Heart left ventricle (tissue), 16 donors: Measurements from ENCODE around the gene CLDN4. TPM values are rescaled to one million over a fixed set of nuclear protein-coding genes. Genes with fewer than 3 reads are reported as not detected.

Experiments
- ATAC-seq, 4 donors: fragments of 200-7000 bp; cut with Tn5 transposase; one replicate each; pipeline ENCODE4 v1.9.1; 2020 to 2022; ENCODE audit warnings: moderate library complexity in 4 of 4, mild to moderate bottlenecking in 3 of 4, moderate number of reproducible peaks in 1 of 4
- DNase-seq, 5 donors: peaks; one replicate each; pipeline ENCODE4 v3.0.0-alpha.2; 2020
- H3K27ac ChIP-seq, 12 donors: fragments of 200-600 bp; sonication (generic) in 4 of 12; one replicate each; pipeline versions ENCODE4 v1.5.0 to v1.8.0; 2016 to 2022; ENCODE audit warnings: mild to moderate bottlenecking in 2 of 12
- H3K27me3 ChIP-seq, 9 donors: fragments of 200-600 bp; sonication (generic) in 2 of 9; one replicate each; pipeline versions ENCODE4 v1.5.1 to v1.8.0; 2016 to 2022; ENCODE audit warnings: mild to moderate bottlenecking in 3 of 9
- H3K36me3 ChIP-seq, 9 donors: fragments of 200-600 bp; sonication (generic) in 2 of 9; one replicate each; pipeline versions ENCODE4 v1.5.0 to v1.8.0; 2018 to 2022; ENCODE audit warnings: mild to moderate bottlenecking in 2 of 9
- H3K4me1 ChIP-seq, 12 donors: fragments of 200-600 bp; sonication (generic) in 4 of 12; one replicate each; pipeline versions ENCODE4 v1.5.0 to v1.8.0; 2016 to 2022; ENCODE audit warnings: mild to moderate bottlenecking in 3 of 12
- H3K4me3 ChIP-seq, 12 donors: fragments of 200-600 bp; sonication (generic) in 4 of 12; one replicate each; pipeline versions ENCODE4 v1.5.0 to v1.8.0; 2017 to 2022; ENCODE audit warnings: mild to moderate bottlenecking in 9 of 12, moderate library complexity in 4 of 12
- H3K9me3 ChIP-seq, 12 donors: fragments of 200-600 bp; sonication (generic) in 4 of 12; one replicate each; pipeline versions ENCODE4 v1.5.0 to v1.8.0; 2016 to 2022; ENCODE audit warnings: mild to moderate bottlenecking in 1 of 12
- POLR2A ChIP-seq, 2 donors: fragments of 450-650 bp; IDR thresholded peaks; one replicate each; pipeline ENCODE4 v1.6.1; 2017; ENCODE audit warnings: antibody characterized with exemption in 2 of 2, mild to moderate bottlenecking in 2 of 2, moderate library complexity in 2 of 2
- WGBS, 4 donors: extraction: QIAGEN DNeasy Blood & Tissue Kit in 2 of 4; methylation state at CpG; one replicate each; pipeline versions ENCODE4 v1.1.5 to v1.1.7; 2013 to 2018; 5-methylcytosine and 5-hydroxymethylcytosine counted together
- intact Hi-C, 10 donors: fragments of 100-400 bp; cut with DNase I; formaldehyde crosslinking; loops; one replicate each; pipeline versions ENCODE4 v1.11.1 to v1.14.2; 2022
- polyA plus RNA-seq, 2 donors: library from polyadenylated mRNA; stranded (reverse); fragments of 200-250 nt; gene quantifications; one replicate each; pipeline ENCODE4 v1.2.3, GENCODE V29; 2013
- total RNA-seq, 9 donors: library from RNA; depleted of rRNA in 2 of 9; stranded (reverse); fragments of >200 nt in 2 of 9; fragmentation: NEBNext Ultra II Directional in 3 of 9; extraction: Animal tissue kit (Norgen Biotek cat#: 25700) in 3 of 9; gene quantifications; one replicate each; pipeline versions ENCODE4 v1.1.0 to v1.2.4, GENCODE V29; 2016 to 2023
- TF ChIP-seq, protein P1 (sequence below), 12 donors: fragments of 200-600 bp; sonication (generic) in 4 of 12; IDR thresholded peaks; one replicate each; pipeline versions ENCODE4 v1.5.0 to v1.8.0; 2018 to 2022; ENCODE audit warnings: antibody characterized with exemption in 12 of 12, mild to moderate bottlenecking in 5 of 12
- donor health status: ischemic (EF 13 %, LVEDD 7.1; RV severe dilation, severe dysfunction).
- donor health status: healthy with polysubstance abuse.
- donor health status: DM: no; HTN: yes; CAD: no.
- donor health status: DM: no; HTN: no; CAD: no.
- donor health status: ischemic (EF 25% LVEDD 6.9; RV normal size, moderate dysfunction).
- donor health status: ischemic (EF 25% LVEDD 5.7; RV mildly dilated, moderate dysfunction).
- donor health status: healthy.
- donor health status: DM: yes; HTN: yes; CAD: no.
- donor health status: ischemic (EF 35%, LVEDD 5.7; RV mildly dilated, moderate dysfunction).
- donor health status: nonischemic (EF 11% LVEDD 7.7; RV severe dilation, severe dysfunction).
- donor health status: DM: yes; HTN: yes; CAD: no.
- donor health status: PGD.
- donor health status: ischemic (EF 29% LVEDD 5.4; RV normal size, mild dysfunction).
- donor health status: nonischemic (EF 23%, LVEDD 6.1; RV moderate dilation, normal function).

The CLDN4 gene
- total and polyA plus RNA-seq, 11 donors, result 0.11 to 0.12 TPM; not detected in 9

DNA sequence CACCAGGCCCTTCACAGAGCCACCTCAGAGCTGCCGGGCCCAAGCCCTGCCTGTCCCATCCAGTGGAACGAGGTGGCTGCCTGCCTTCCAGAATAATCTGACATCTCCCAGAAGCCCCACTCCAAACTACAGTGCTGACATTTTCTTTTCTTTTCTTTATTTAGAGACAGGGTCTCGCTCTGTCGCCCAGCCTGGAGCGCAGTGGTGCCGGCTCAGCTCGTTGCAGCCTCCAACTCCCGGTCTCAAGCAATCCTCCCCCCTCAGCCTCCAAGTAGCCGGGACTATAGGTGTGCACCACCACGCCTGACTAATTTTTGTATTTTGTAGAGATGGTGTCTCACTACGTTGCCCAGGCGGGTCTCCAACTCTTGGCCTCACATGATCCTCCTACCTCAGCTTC lies 30.5 kb downstream of the CLDN4 start:
- Histone ChIP-seq H3K27me3 (peaks cover 0 to 7% (median 0%) of the 10 kb centered on the region in 9 donors), H3K9me3 (no peaks in the 10 kb centered on the region), H3K36me3 (no peaks in the 10 kb centered on the region), H3K4me1 (no peaks in the 10 kb centered on the region), H3K4me3 (no peak overlapping the region), H3K27ac (no peak overlapping the region)
- DNase-seq (no peak), ATAC-seq (no peak)
- no peak for TF ChIP-seq POLR2A (IDR thresholded peaks at IDR 0.05)
- TF ChIP-seq, protein P1, sequence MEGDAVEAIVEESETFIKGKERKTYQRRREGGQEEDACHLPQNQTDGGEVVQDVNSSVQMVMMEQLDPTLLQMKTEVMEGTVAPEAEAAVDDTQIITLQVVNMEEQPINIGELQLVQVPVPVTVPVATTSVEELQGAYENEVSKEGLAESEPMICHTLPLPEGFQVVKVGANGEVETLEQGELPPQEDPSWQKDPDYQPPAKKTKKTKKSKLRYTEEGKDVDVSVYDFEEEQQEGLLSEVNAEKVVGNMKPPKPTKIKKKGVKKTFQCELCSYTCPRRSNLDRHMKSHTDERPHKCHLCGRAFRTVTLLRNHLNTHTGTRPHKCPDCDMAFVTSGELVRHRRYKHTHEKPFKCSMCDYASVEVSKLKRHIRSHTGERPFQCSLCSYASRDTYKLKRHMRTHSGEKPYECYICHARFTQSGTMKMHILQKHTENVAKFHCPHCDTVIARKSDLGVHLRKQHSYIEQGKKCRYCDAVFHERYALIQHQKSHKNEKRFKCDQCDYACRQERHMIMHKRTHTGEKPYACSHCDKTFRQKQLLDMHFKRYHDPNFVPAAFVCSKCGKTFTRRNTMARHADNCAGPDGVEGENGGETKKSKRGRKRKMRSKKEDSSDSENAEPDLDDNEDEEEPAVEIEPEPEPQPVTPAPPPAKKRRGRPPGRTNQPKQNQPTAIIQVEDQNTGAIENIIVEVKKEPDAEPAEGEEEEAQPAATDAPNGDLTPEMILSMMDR (IDR thresholded peaks at IDR 0.05), result no peak
- 89 to 95% (median 93%) methylated on average over 11 to 12 of the region's 12 CpGs for WGBS, 4 donors
- intact Hi-C loops, result loop anchor here in 9 of 10 donors (10.0 kb wide), 5 partner anchors 113 to 543 kb away; no protein-coding TSS in a partner anchor

DNA sequence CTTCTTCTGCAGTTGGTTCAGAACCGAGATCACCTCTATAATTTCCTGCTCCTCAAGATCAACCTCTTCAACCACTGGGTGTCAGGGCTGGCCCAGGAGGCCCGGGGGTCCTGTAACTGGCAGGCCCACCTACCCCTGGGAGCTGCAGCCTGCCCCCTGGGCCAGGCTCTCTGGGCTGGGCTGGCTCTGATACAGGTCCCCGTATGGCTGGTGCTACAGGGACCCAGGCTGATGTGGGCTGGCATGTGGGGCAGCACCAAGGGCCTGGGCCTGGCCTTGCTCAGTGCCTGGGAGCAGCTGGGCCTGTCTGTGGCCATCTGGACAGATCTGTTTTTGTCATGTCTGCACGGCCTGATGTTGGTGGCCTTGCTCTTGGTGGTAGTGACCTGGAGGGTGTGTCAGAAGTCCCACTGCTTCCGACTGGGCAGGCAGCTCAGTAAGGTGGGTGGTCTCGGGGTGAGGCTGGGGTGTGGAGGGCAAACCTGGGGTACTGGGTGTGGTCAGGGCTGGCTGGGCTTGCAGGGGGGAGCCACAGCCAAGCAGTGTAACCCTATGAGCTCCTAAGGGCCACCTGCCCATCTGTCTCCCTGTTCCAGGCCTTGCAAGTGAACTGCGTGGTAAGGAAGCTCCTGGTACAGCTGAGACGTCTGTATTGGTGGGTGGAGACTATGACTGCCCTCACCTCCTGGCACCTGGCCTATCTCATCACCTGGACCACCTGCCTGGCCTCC lies 34.4 kb downstream of the CLDN4 start:
- Histone ChIP-seq H3K4me3 (no peak overlapping the region), H3K9me3 (no peaks in the 10 kb centered on the region), H3K36me3 (no peaks in the 10 kb centered on the region), H3K4me1 (peaks cover 0 to 12% (median 4%) of the 10 kb centered on the region in 12 donors), H3K27me3 (no peaks in the 10 kb centered on the region), H3K27ac (no peak overlapping the region)
- TF ChIP-seq POLR2A (IDR thresholded peaks at IDR 0.05), result no peak
- TF ChIP-seq, protein P1 (IDR thresholded peaks at IDR 0.05), result no peak
- intact Hi-C loops, result loop anchor here in 9 of 10 donors (5.0 to 10.0 kb wide), 9 partner anchors 110 to 540 kb away; partner anchors contain the start of gene ELN (in 3 of the 9)
- 78 to 84% (median 83%) methylated on average over 6 to 8 of the region's 8 CpGs for WGBS, 4 donors
- no peak for ATAC-seq
- DNase-seq, result no peak

DNA sequence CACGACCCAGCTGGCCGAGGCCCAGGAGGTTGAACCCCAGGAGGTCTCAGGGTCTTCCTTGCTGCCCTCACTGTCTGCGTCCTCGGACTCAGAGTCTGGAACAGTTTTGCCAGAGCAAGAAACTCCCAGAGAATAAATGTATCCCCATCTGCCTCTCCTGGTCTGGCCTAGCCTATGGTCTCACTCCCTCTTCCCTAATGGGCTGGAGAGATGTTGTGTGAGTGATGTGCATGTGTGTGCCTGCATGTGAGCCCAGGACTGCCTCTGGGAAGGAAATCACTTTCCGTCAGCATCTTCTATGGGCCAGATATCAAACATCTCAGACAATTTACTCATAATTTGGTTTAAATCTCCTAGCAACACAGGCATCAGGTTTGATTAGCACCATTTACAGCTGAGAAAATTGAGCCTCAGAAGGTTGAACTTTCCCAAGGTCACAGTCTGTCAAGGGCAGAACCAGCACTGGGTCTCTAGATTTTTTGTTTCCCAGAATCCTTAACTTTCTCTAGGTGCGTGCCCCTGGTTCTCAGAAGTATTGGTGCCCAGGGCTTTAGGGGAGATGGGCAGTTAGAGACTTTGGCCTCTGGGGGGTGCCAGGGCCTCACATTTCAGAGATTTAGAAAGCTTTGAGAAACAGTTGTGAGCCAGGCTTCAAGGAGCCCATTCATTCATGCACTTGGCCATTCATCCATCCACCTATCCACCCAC lies 35.1 kb downstream of the CLDN4 start:
- 67 to 83% (median 75%) methylated on average over 3 to 6 of the region's 6 CpGs for WGBS, 4 donors
- peaks cover 0 to 17% (median 8%) of the 10 kb centered on the region in 12 donors for H3K4me1 ChIP-seq
- DNase-seq (peak in 1 of 5 donors; percentile 57), ATAC-seq (peak; percentile 39 to 77 (median 76))
- TF ChIP-seq, protein P1 (IDR thresholded peaks at IDR 0.05), result peak; percentile 55 to 77 (median 68)
- no peak for TF ChIP-seq POLR2A (IDR thresholded peaks at IDR 0.05)
- H3K9me3 ChIP-seq, result no peaks in the 10 kb centered on the region
- intact Hi-C loops, result loop anchor here (1.0 to 10.0 kb wide), 13 partner anchors 109 to 539 kb away; partner anchors contain the start of gene ELN (in 3 of the 10)
- H3K27ac ChIP-seq, result no peak overlapping the region
- H3K36me3 ChIP-seq, result no peaks in the 10 kb centered on the region
- no peaks in the 10 kb centered on the region for H3K27me3 ChIP-seq
- H3K4me3 ChIP-seq, result no peak overlapping the region

DNA sequence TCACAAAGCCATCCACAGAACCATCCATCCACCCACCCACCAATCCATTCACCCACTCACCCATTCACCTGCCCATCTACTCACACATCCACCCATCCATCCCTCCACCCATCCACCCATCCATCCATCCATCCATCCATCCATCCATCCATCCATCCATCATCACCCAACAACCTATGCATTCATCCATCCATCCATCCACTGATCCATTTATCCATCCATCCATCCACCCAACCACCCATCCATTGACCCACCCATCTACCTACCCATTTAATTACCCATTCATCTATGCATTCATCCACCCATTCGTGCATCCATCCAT lies 35.6 kb downstream of the CLDN4 start:
- H3K4me3 ChIP-seq, result no peak overlapping the region
- ATAC-seq (no peak), DNase-seq (no peak)
- intact Hi-C loops, result loop anchor here (1.0 to 10.0 kb wide), 13 partner anchors 108 to 538 kb away; partner anchors contain the start of gene ELN (in 3 of the 10)
- H3K27me3 ChIP-seq, result no peaks in the 10 kb centered on the region
- H3K36me3 ChIP-seq, result no peaks in the 10 kb centered on the region
- 84 to 97% (median 91%) methylated on average over 1 of the region's 1 CpG for WGBS, 4 donors
- H3K4me1 ChIP-seq, result peaks cover 0 to 22% (median 8%) of the 10 kb centered on the region in 12 donors
- TF ChIP-seq, protein P1 (IDR thresholded peaks at IDR 0.05), result no peak
- no peak for TF ChIP-seq POLR2A (IDR thresholded peaks at IDR 0.05)
- H3K27ac ChIP-seq, result no peak overlapping the region
- H3K9me3 ChIP-seq, result no peaks in the 10 kb centered on the region
